GM12878 (cell line): ENCODE measurements around the gene TADA2A. TPM values are rescaled to one million over a fixed set of nuclear protein-coding genes. Genes with fewer than 3 reads are reported as not detected.

Experiments
- ATAC-seq: fragments of 200-7000 bp; cut with Tn5 transposase; 3 replicates; pipeline ENCODE4 v1.9.1; 2020; ENCODE audit warnings: mild to moderate bottlenecking, moderate library complexity
- BruUV-seq: library from RNA; stranded (reverse); fragments of 400-500 nt; replicated peaks from 2 replicates; lab custom pipeline; 2021; lab: Mats Ljungman, UMichigan
- CTCF ChIA-PET: fragments of 300-600 bp; sonication (Branson Sonifier 250); formaldehyde crosslinking; extraction: SDS; loops from one replicate; lab custom pipeline; 2021; ENCODE audit warnings: inconsistent platforms; lab: Yijun Ruan, JAX
- POLR2A ChIA-PET: fragments of 350-600 bp; formaldehyde crosslinking; extraction: SDS; loops from one replicate; lab custom pipeline; 2021; ENCODE audit warnings: inconsistent platforms; lab: Charles Lee
- RAD21 ChIA-PET: fragments of 300-600 bp; sonication (Branson Sonifier 250); formaldehyde crosslinking; loops from one replicate; lab custom pipeline; 2023; ENCODE audit warnings: antibody characterized with exemption; ENCODE audit not compliant: unreplicated experiment; lab: Charles Lee
- SMC1A ChIA-PET: fragments of 300-600 bp; sonication (Branson Sonifier 250); formaldehyde crosslinking; loops from one replicate; lab custom pipeline; 2023; ENCODE audit not compliant: unreplicated experiment, uncharacterized antibody; lab: Charles Lee
- DNase-seq: peaks from one replicate; pipeline ENCODE4 v3.0.0-alpha.2; 2011; ENCODE audit warnings: low read depth, low spot score
- FAIRE-seq: peaks from 3 replicates; lab custom pipeline; 2011; peaks lifted over from hg19 to GRCh38; lab: Jason Lieb, UNC
- H2AFZ ChIP-seq: 2 replicates; pipeline ENCODE4 v1.6.0; 2011; ENCODE audit warnings: low read depth, low read length, control low read depth; ENCODE audit not compliant: control insufficient read depth
- H3K27ac ChIP-seq: 2 replicates; pipeline ENCODE4 v1.5.1; 2011; ENCODE audit warnings: control low read depth; ENCODE audit not compliant: control insufficient read depth, insufficient read depth
- H3K27me3 ChIP-seq, 2 experiments: replicated peaks in 1 of 2; 2 replicates each; pipeline versions ENCODE4 v1.6.0 to v1.6.1; 2011; ENCODE audit warnings: low read length in 1 of 2; ENCODE audit not compliant: control insufficient read depth in 2 of 2, insufficient read depth in 2 of 2
- H3K36me3 ChIP-seq, 2 experiments: 2 replicates each; pipeline ENCODE4 v1.5.1; 2011; ENCODE audit warnings: low read length in 1 of 2; ENCODE audit not compliant: control insufficient read depth in 2 of 2, insufficient read depth in 2 of 2
- H3K4me1 ChIP-seq: 2 replicates; pipeline ENCODE4 v1.6.1; 2011; ENCODE audit warnings: mild to moderate bottlenecking, low read length, moderate library complexity, mixed read lengths; ENCODE audit not compliant: control insufficient read depth, insufficient read depth
- H3K4me2 ChIP-seq: 2 replicates; pipeline ENCODE4 v1.6.0; 2011; ENCODE audit warnings: control low read depth; ENCODE audit not compliant: control insufficient read depth, insufficient read depth
- H3K4me3 ChIP-seq: fragments of 200-600 bp; sonication (generic); 2 replicates; pipeline ENCODE4 v1.5.1; 2016
- H3K79me2 ChIP-seq: 2 replicates; pipeline ENCODE4 v1.6.0; 2011; ENCODE audit warnings: low read length; ENCODE audit not compliant: control insufficient read depth, insufficient read depth
- H3K9ac ChIP-seq: 2 replicates; pipeline ENCODE4 v1.8.0; 2011; ENCODE audit warnings: low read length, control low read depth, mixed read lengths; ENCODE audit not compliant: control insufficient read depth, insufficient read depth
- H3K9me3 ChIP-seq: replicated peaks from 3 replicates; pipeline ENCODE4 v1.5.1; 2011; ENCODE audit warnings: mild to moderate bottlenecking, low read length; ENCODE audit not compliant: control insufficient read depth, insufficient read depth
- H4K20me1 ChIP-seq: 2 replicates; pipeline ENCODE4 v1.6.0; 2011; ENCODE audit not compliant: control insufficient read depth, insufficient read depth
- ASH2L ChIP-seq: fragments of 300-600, 200-600 bp; sonication (generic); IDR thresholded peaks from 2 replicates; pipeline ENCODE4 v1.6.1; 2017; ENCODE audit warnings: low read depth, mild to moderate bottlenecking, borderline replicate concordance
- CEBPB ChIP-seq, 2 experiments: fragments of 150-350 bp in 1 of 2; IDR thresholded peaks; 2 replicates each; pipeline ENCODE4 v1.6.1; 2012 to 2014; ENCODE audit warnings: low read depth in 2 of 2, low read length in 2 of 2, borderline replicate concordance in 1 of 2, inconsistent platforms in 1 of 2
- CREM ChIP-seq: IDR thresholded peaks from 2 replicates; pipeline ENCODE4 v1.6.1; 2014; ENCODE audit warnings: antibody characterized with exemption, low read depth
- EED ChIP-seq: sonication (generic); IDR thresholded peaks from 2 replicates; pipeline ENCODE4 v1.6.1; 2016; ENCODE audit warnings: antibody characterized with exemption, low read depth
- MTA2 ChIP-seq: fragments of 450-650 bp; IDR thresholded peaks from 2 replicates; pipeline ENCODE4 v1.6.1; 2016; ENCODE audit warnings: low read depth, mild to moderate bottlenecking, moderate library complexity
- RELA ChIP-seq: fragments of 450-650 bp; IDR thresholded peaks from 2 replicates; pipeline ENCODE4 v1.8.0; 2014; ENCODE audit warnings: borderline replicate concordance; ENCODE audit not compliant: partially characterized antibody
- ZNF274 ChIP-seq: IDR thresholded peaks from one replicate; pipeline ENCODE4 v1.8.0; 2011; ENCODE audit not compliant: insufficient read length, insufficient read depth
- ZNF622 ChIP-seq: fragments of 450-650 bp; IDR thresholded peaks from 2 replicates; pipeline ENCODE4 v1.6.1; 2017; ENCODE audit warnings: mild to moderate bottlenecking, inconsistent platforms
- WGBS: methylation state at CpG from one replicate; pipeline ENCODE4 v1.1.6; 2016; ENCODE audit warnings: low lambda C conversion rate; ENCODE audit not compliant: insufficient replicate concordance, insufficient coverage; ENCODE audit errors: missing lambda C conversion rate; 5-methylcytosine and 5-hydroxymethylcytosine counted together
- in situ Hi-C: fragments of 300-500 bp; cut with MboI; formaldehyde crosslinking; loops from 9 replicates; pipeline ENCODE4 v1.14.3; 2018; ENCODE audit warnings: mixed read lengths
- intact Hi-C: fragments of 100-400 bp; cut with micrococcal nuclease; formaldehyde crosslinking; loops from one replicate; pipeline ENCODE4 v1.14.2; 2022; ENCODE audit not compliant: unreplicated experiment
- polyA plus RNA-seq, 11 experiments: library from polyadenylated mRNA; depleted of rRNA in 4 of 11; unstranded in 6 of 11; stranded (reverse) in 5 of 11; fragments of >200 nt; fragmentation: Nextera tagmentation in 4 of 11; fragmentation: Illumina TruSeq in 1 of 11; extraction: Ambion mirVana in 4 of 11; extraction: Trizol in 1 of 11; gene quantifications; 1 replicate in 1 of 11; 2 replicates in 10 of 11; pipeline versions ENCODE4 v1.2.1 to v1.2.3, GENCODE V29; 2011 to 2016; ENCODE audit warnings: inconsistent platforms in 2 of 11, missing spikeins in 2 of 11, low read depth in 1 of 11
- total RNA-seq, 4 experiments: library from RNA; depleted of rRNA in 3 of 4; stranded (reverse); fragments of >200 nt in 3 of 4; fragmentation: Illumina TruSeq in 1 of 4; extraction: Trizol in 1 of 4; gene quantifications; 2 replicates each; pipeline versions ENCODE4 v1.2.1 to v1.2.3, GENCODE V29; 2013 to 2021
- TF ChIP-seq, protein P1 (sequence below): fragments of 150-350 bp; IDR thresholded peaks from 2 replicates; pipeline ENCODE4 v1.6.1; 2016; ENCODE audit warnings: low read depth, low read length
- TF ChIP-seq, protein P2 (sequence below): fragments of 450-650 bp; formaldehyde crosslinking; IDR thresholded peaks from 2 replicates; pipeline ENCODE4 v1.5.0; 2022; ENCODE audit warnings: mild to moderate bottlenecking, missing genetic modification characterization
- TF ChIP-seq, protein P3 (sequence below): fragments of 450-650 bp; IDR thresholded peaks from 2 replicates; pipeline ENCODE4 v1.6.1; 2017; ENCODE audit warnings: mild to moderate bottlenecking

Gene TADA2A
- total and polyA plus RNA-seq, 10 of the 15 experiments (the other 5 are each of a cell fraction or from before 2014, with no cell fraction given): 19.6 to 43.8 (median 34.1) TPM

DNA sequence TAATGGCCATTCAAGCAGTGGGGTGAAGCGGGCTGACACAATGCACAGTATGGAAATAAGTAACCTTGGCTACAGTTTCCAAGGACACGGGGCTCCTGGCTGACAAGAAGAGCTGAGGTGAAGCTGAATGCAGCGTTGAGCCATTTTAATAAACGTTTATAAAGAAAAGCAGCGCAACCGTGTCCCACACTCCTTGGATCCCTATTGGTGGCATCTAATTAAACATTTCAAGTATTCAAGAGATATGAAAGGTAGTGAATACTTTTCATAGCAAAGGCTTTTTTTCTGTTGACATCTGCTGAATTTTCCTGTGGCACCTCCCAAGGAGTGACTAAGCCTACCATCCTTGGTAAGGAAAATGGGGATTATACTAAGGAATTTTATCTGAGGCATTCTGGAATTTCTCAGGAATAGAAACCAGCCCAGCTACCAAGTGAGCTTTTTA, 109.5 kb downstream of the TADA2A start:
- TF ChIP-seq ASH2L (no peak), ZNF622 (no peak), ZNF274 (no peak), MTA2 (no peak), EED (no peak), CEBPB (IDR thresholded peaks at IDR 0.05; ENCODE audit: borderline replicate concordance in 1 of 2, low read depth in 2 of 2, low read length in 2 of 2) (no peak), CREM (no peak), RELA (no peak)
- TF ChIP-seq, protein P1, sequence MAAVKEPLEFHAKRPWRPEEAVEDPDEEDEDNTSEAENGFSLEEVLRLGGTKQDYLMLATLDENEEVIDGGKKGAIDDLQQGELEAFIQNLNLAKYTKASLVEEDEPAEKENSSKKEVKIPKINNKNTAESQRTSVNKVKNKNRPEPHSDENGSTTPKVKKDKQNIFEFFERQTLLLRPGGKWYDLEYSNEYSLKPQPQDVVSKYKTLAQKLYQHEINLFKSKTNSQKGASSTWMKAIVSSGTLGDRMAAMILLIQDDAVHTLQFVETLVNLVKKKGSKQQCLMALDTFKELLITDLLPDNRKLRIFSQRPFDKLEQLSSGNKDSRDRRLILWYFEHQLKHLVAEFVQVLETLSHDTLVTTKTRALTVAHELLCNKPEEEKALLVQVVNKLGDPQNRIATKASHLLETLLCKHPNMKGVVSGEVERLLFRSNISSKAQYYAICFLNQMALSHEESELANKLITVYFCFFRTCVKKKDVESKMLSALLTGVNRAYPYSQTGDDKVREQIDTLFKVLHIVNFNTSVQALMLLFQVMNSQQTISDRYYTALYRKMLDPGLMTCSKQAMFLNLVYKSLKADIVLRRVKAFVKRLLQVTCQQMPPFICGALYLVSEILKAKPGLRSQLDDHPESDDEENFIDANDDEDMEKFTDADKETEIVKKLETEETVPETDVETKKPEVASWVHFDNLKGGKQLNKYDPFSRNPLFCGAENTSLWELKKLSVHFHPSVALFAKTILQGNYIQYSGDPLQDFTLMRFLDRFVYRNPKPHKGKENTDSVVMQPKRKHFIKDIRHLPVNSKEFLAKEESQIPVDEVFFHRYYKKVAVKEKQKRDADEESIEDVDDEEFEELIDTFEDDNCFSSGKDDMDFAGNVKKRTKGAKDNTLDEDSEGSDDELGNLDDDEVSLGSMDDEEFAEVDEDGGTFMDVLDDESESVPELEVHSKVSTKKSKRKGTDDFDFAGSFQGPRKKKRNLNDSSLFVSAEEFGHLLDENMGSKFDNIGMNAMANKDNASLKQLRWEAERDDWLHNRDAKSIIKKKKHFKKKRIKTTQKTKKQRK: no peak
- TF ChIP-seq, protein P2, sequence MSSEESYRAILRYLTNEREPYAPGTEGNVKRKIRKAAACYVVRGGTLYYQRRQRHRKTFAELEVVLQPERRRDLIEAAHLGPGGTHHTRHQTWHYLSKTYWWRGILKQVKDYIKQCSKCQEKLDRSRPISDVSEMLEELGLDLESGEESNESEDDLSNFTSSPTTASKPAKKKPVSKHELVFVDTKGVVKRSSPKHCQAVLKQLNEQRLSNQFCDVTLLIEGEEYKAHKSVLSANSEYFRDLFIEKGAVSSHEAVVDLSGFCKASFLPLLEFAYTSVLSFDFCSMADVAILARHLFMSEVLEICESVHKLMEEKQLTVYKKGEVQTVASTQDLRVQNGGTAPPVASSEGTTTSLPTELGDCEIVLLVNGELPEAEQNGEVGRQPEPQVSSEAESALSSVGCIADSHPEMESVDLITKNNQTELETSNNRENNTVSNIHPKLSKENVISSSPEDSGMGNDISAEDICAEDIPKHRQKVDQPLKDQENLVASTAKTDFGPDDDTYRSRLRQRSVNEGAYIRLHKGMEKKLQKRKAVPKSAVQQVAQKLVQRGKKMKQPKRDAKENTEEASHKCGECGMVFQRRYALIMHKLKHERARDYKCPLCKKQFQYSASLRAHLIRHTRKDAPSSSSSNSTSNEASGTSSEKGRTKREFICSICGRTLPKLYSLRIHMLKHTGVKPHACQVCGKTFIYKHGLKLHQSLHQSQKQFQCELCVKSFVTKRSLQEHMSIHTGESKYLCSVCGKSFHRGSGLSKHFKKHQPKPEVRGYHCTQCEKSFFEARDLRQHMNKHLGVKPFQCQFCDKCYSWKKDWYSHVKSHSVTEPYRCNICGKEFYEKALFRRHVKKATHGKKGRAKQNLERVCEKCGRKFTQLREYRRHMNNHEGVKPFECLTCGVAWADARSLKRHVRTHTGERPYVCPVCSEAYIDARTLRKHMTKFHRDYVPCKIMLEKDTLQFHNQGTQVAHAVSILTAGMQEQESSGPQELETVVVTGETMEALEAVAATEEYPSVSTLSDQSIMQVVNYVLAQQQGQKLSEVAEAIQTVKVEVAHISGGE: no peak
- TF ChIP-seq, protein P3, sequence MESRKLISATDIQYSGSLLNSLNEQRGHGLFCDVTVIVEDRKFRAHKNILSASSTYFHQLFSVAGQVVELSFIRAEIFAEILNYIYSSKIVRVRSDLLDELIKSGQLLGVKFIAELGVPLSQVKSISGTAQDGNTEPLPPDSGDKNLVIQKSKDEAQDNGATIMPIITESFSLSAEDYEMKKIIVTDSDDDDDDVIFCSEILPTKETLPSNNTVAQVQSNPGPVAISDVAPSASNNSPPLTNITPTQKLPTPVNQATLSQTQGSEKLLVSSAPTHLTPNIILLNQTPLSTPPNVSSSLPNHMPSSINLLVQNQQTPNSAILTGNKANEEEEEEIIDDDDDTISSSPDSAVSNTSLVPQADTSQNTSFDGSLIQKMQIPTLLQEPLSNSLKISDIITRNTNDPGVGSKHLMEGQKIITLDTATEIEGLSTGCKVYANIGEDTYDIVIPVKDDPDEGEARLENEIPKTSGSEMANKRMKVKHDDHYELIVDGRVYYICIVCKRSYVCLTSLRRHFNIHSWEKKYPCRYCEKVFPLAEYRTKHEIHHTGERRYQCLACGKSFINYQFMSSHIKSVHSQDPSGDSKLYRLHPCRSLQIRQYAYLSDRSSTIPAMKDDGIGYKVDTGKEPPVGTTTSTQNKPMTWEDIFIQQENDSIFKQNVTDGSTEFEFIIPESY: no peak
- peaks cover 14 to 32% of the 10 kb centered on the region in 2 experiments for H3K36me3 ChIP-seq
- no TSS peak for BruUV-seq
- ATAC-seq (no peak), FAIRE-seq (no peak), DNase-seq (no peak)
- RAD21 ChIA-PET: no interaction called here
- no peaks in the 10 kb centered on the region for H3K9me3 ChIP-seq
- H3K4me2 ChIP-seq: no peak overlapping the region
- H4K20me1 ChIP-seq: no peaks in the 10 kb centered on the region
- no peaks in the 10 kb centered on the region for H3K4me1 ChIP-seq
- CTCF ChIA-PET: no interaction called here
- POLR2A ChIA-PET: no interaction called here
- 99% methylated on average over 6 of the region's 6 CpGs for WGBS
- intact Hi-C loops (no loop called here), in situ Hi-C loops (loop anchor here (25.0 kb wide), 1 partner anchor 871 kb away; no protein-coding TSS in a partner anchor)
- H2AFZ ChIP-seq: no peak overlapping the region
- H3K27ac ChIP-seq: no peak overlapping the region
- no peaks in the 10 kb centered on the region for H3K27me3 ChIP-seq
- SMC1A ChIA-PET: no interaction called here
- H3K9ac ChIP-seq: no peak overlapping the region
- H3K79me2 ChIP-seq: no peaks in the 10 kb centered on the region
- no peak overlapping the region for H3K4me3 ChIP-seq
